DOHH2 (cell line): Measurements from ENCODE around the gene STON1.

Source experiments
- CTCF ChIP-seq: fragments of 200-600 bp; sonication (generic); IDR thresholded peaks from one replicate; pipeline ENCODE4 v1.5.1; 2014; ENCODE audit warnings: antibody characterized with exemption, mild to moderate bottlenecking, low read depth, low read length; ENCODE audit not compliant: poor library complexity, severe bottlenecking
- EZH2phosphoT487 ChIP-seq: fragments of 200-600 bp; sonication (generic); IDR thresholded peaks from 2 replicates; pipeline ENCODE4 v1.6.1; 2017; ENCODE audit warnings: borderline replicate concordance, mild to moderate bottlenecking, antibody characterized with exemption, low read length, moderate library complexity, mixed read lengths

- TF ChIP-seq CTCF (no peak), EZH2phosphoT487 (no peak)
Measured at GRCh38 chr2:48584551-48584950, 54.6 kb downstream of the STON1 start.
